PC-3 (cell line): ENCODE results near the gene ESRRG. TPM values are rescaled to one million over a fixed set of nuclear protein-coding genes. Genes with fewer than 3 reads are reported as not detected.
A peak's percentile ranks its signal among the peaks of the same experiment; 100 is the strongest.

ENCODE experiments used
- ATAC-seq: fragments of 200-7000 bp; cut with Tn5 transposase; 2 replicates; pipeline ENCODE4 v1.9.1; 2020; ENCODE audit warnings: mild to moderate bottlenecking, moderate library complexity
- BruUV-seq: library from RNA; stranded (reverse); fragments of 400-500 nt; replicated peaks from 2 replicates; lab custom pipeline; 2021; lab: Mats Ljungman, UMichigan
- CTCF ChIA-PET: fragments of 300-600 bp; sonication (Branson Sonifier 250); formaldehyde crosslinking; loops from one replicate; lab custom pipeline; 2022; ENCODE audit warnings: antibody characterized with exemption; lab: Charles Lee
- POLR2A ChIA-PET: fragments of 300-600 bp; sonication (Branson Sonifier 250); formaldehyde crosslinking; loops from one replicate; lab custom pipeline; 2022; ENCODE audit warnings: antibody characterized with exemption; ENCODE audit not compliant: unreplicated experiment; lab: Charles Lee
- DNase-seq: peaks from one replicate; pipeline ENCODE4 v3.0.0-alpha.2; 2015
- H2AFZ ChIP-seq: fragments of 300-600 bp; sonication (generic); 2 replicates; pipeline ENCODE4 v1.6.0; 2016; ENCODE audit warnings: antibody characterized with exemption, low read length
- H3F3A ChIP-seq: fragments of 300-600 bp; sonication (generic); one replicate; pipeline ENCODE4 v1.6.0; 2017; ENCODE audit warnings: antibody characterized with exemption, low read length, control low read depth, mild to moderate bottlenecking; ENCODE audit not compliant: unreplicated experiment
- H3K27ac ChIP-seq: fragments of 300-600 bp; sonication (generic); 2 replicates; pipeline ENCODE4 v1.5.1; 2016; ENCODE audit warnings: mild to moderate bottlenecking, low read length
- H3K27me3 ChIP-seq: fragments of 300-600 bp; sonication (generic); 2 replicates; pipeline ENCODE4 v1.6.1; 2016; ENCODE audit warnings: low read length, mixed read lengths
- H3K36me3 ChIP-seq: fragments of 300-600 bp; sonication (generic); 2 replicates; pipeline ENCODE4 v1.6.1; 2016; ENCODE audit warnings: low read depth, mixed run types, low read length, mixed read lengths
- H3K4me1 ChIP-seq: fragments of 300-600 bp; sonication (generic); 2 replicates; pipeline ENCODE4 v1.5.1; 2016; ENCODE audit warnings: low read length; ENCODE audit not compliant: insufficient read depth
- H3K4me2 ChIP-seq: fragments of 300-600 bp; sonication (generic); 2 replicates; pipeline ENCODE4 v1.6.0; 2016; ENCODE audit warnings: low read length
- H3K4me3 ChIP-seq: fragments of 300-600 bp; sonication (generic); 2 replicates; pipeline ENCODE4 v1.5.1; 2016; ENCODE audit warnings: mild to moderate bottlenecking, low read length, mixed read lengths
- H3K79me2 ChIP-seq: fragments of 300-600 bp; sonication (generic); 2 replicates; pipeline ENCODE4 v1.6.1; 2017; ENCODE audit warnings: low read length, mixed read lengths
- H3K9ac ChIP-seq: fragments of 300-600 bp; sonication (generic); 2 replicates; pipeline ENCODE4 v1.6.0; 2016; ENCODE audit warnings: mild to moderate bottlenecking, low read length
- H3K9me2 ChIP-seq: fragments of 300-600 bp; sonication (generic); replicated peaks from 2 replicates; pipeline ENCODE4 v1.6.1; 2016; ENCODE audit warnings: mixed run types, low read length, mixed read lengths
- H3K9me3 ChIP-seq: fragments of 300-600 bp; sonication (generic); 2 replicates; pipeline ENCODE4 v1.6.1; 2016; ENCODE audit warnings: low read length, mixed read lengths
- H4K20me1 ChIP-seq: fragments of 300-600 bp; sonication (generic); 2 replicates; pipeline ENCODE4 v1.6.1; 2016; ENCODE audit warnings: low read length, mixed read lengths
- CTCF ChIP-seq: fragments of 300-600 bp; sonication (generic); conservative IDR thresholded peaks from 2 replicates; pipeline ENCODE4 v1.5.1; 2017; ENCODE audit warnings: antibody characterized with exemption, low read depth, mild to moderate bottlenecking, low read length
- EZH2 ChIP-seq: fragments of 300-600 bp; sonication (generic); IDR thresholded peaks from one replicate; pipeline ENCODE4 v1.6.1; 2017; ENCODE audit warnings: antibody characterized with exemption, mild to moderate bottlenecking, low read length; ENCODE audit not compliant: unreplicated experiment
- EZH2phosphoT487 ChIP-seq: fragments of 300-600 bp; sonication (generic); IDR thresholded peaks from 2 replicates; pipeline ENCODE4 v1.6.1; 2018; ENCODE audit warnings: mild to moderate bottlenecking, antibody characterized with exemption, low read length, borderline replicate concordance
- intact Hi-C: fragments of 100-400 bp; cut with micrococcal nuclease; formaldehyde crosslinking; loops from 2 replicates; pipeline ENCODE4 v1.9.0; 2023
- total RNA-seq: library from RNA; depleted of rRNA; stranded (reverse); fragments of >200 nt; gene quantifications from 2 replicates; pipeline ENCODE4 v1.2.3, GENCODE V29; 2014

ESRRG gene
- total RNA-seq, 1 experiment from 2014 or later, result 1.7 TPM

- ChIA-PET CTCF (interaction anchor here (0.6 to 1.3 kb wide), 6 partner anchors 73 to 1443 kb away, joined by 3 to 8 read pairs (median 3); no protein-coding TSS in a partner anchor), POLR2A (no interaction called here)
- no peaks in the 10 kb centered on the region for H4K20me1 ChIP-seq
- no peaks in the 10 kb centered on the region for H3K36me3 ChIP-seq
- no peak overlapping the region for H3K4me2 ChIP-seq
- no peak overlapping the region for H3K4me3 ChIP-seq
- H3K9ac ChIP-seq, result no peak overlapping the region
- H3K27ac ChIP-seq, result no peak overlapping the region
- H3K9me2 ChIP-seq, result no peaks in the 10 kb centered on the region
- peak; percentile 85 for DNase-seq
- intact Hi-C loops, result loop anchor here (1.0 to 10.0 kb wide), 12 partner anchors 153 to 1421 kb away; no protein-coding TSS in a partner anchor
- no peaks in the 10 kb centered on the region for H3K9me3 ChIP-seq
- no peaks in the 10 kb centered on the region for H3F3A ChIP-seq
- no peaks in the 10 kb centered on the region for H3K79me2 ChIP-seq
- no peaks in the 10 kb centered on the region for H3K4me1 ChIP-seq
- no peak overlapping the region for H2AFZ ChIP-seq
- ATAC-seq, result peak; percentile 98
- BruUV-seq, result no TSS peak
- peak; percentile 95 for TF ChIP-seq CTCF
- no peak for TF ChIP-seq EZH2phosphoT487
- peaks cover 22% of the 10 kb centered on the region; the same call in 1 of the 2 replicates for H3K27me3 ChIP-seq
Observed at GRCh38 chr1:216750031-216750627, 26.9 kb upstream of the ESRRG start.

DNA sequence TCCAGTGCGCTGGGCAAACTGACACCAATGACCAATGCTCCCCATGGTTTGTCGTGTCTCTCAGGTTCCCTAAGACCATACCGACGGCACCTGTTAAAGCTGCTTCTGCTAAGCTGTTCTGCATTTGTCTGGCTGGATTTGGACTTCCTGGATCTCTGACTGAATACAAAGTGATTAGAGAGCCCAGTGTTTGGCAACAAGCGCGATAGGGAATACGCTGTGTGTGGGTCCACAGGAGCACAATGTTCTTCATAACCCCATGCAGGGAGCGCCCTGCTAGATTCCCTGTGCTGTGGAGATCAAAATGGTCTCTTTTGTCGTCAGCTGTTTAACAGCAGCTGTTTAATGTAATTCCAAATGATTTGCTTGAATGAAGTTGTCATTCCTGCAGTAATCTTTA lies 26.0 kb upstream of the ESRRG start:
- H3K4me1 ChIP-seq, result no peaks in the 10 kb centered on the region
- peaks cover 28% of the 10 kb centered on the region for H3K27me3 ChIP-seq
- BruUV-seq, result no TSS peak
- H3K27ac ChIP-seq, result no peak overlapping the region
- ChIA-PET POLR2A (interaction anchor here (0.7 kb wide), 1 partner anchor 882 kb away, joined by 3 read pairs; the partner anchor contains the start of gene SPATA17), CTCF (interaction anchor here (0.6 to 1.3 kb wide), 2 partner anchors 214 to 585 kb away, joined by 3 read pairs; no protein-coding TSS in a partner anchor)
- no peak overlapping the region for H3K4me3 ChIP-seq
- no peaks in the 10 kb centered on the region for H3K9me2 ChIP-seq
- H4K20me1 ChIP-seq, result no peaks in the 10 kb centered on the region
- intact Hi-C loops, result no loop called here
- ATAC-seq (no peak), DNase-seq (no peak)
- H3K9me3 ChIP-seq, result no peaks in the 10 kb centered on the region
- H3K79me2 ChIP-seq, result no peaks in the 10 kb centered on the region
- H3K36me3 ChIP-seq, result no peaks in the 10 kb centered on the region
- H2AFZ ChIP-seq, result no peak overlapping the region
- H3K4me2 ChIP-seq, result no peak overlapping the region
- H3K9ac ChIP-seq, result no peak overlapping the region
- no peak for TF ChIP-seq EZH2phosphoT487
- TF ChIP-seq CTCF, result no peak
- TF ChIP-seq EZH2, result no peak
- no peaks in the 10 kb centered on the region for H3F3A ChIP-seq

DNA sequence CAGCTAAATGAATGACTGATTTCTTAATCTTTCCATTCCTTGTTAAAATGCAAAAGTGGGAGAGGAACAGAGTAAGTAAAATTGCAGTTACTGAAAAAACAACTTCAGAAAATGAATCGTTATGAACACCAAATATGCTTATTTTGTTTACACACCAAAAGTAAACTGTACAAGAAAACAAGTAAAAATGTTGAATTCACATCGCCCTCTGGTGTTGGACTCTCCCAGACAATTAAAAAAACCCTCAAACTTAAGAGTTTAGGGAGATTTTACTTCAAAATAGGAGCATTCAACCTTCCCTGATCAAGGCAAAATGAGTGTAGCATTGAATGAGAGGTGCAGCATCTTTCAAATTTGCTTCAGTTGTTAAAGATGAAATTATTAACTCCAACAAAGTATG lies 19.4 kb upstream of the ESRRG start:
- BruUV-seq, result no TSS peak
- Histone ChIP-seq H3K9me2 (no peaks in the 10 kb centered on the region), H3K36me3 (no peaks in the 10 kb centered on the region), H3K4me3 (no peak overlapping the region), H4K20me1 (no peaks in the 10 kb centered on the region), H3K9ac (no peak overlapping the region), H3K27me3 (peaks cover 31% of the 10 kb centered on the region), H3K4me2 (no peak overlapping the region), H3K9me3 (no peaks in the 10 kb centered on the region), H3K4me1 (no peaks in the 10 kb centered on the region), H3K27ac (no peak overlapping the region), H3K79me2 (no peaks in the 10 kb centered on the region), H2AFZ (no peak overlapping the region), H3F3A (no peaks in the 10 kb centered on the region)
- ChIA-PET CTCF (no interaction called here), POLR2A (no interaction called here)
- TF ChIP-seq EZH2 (no peak), CTCF (peak; percentile 92)
- ATAC-seq (peak; percentile 48), DNase-seq (peak; percentile 54)
- intact Hi-C loops, result loop anchor here (1.0 to 5.0 kb wide), 7 partner anchors 432 to 1060 kb away; no protein-coding TSS in a partner anchor
